HG03039 (cell line): ENCODE data around the gene HINFP.
"Not testable (repeated sequence)": the region's sequence is repeated elsewhere in the genome, so short reads cannot be mapped to it uniquely, and the experiment has no call there.

Experiments used
- ATAC-seq: cut with Tn5 transposase; IDR thresholded peaks from one replicate; pipeline ENCODE4 v1.9.1; 2021; ENCODE audit warnings: mild to moderate bottlenecking, moderate library complexity; ENCODE audit not compliant: unreplicated experiment

Gene HINFP

GRCh38 chr11:119184399-119184798 lies 63.0 kb downstream of the HINFP start:
- ATAC-seq: not testable (repeated sequence)
